ENCODE data around the gene CPOX.

CPOX gene

GRCh38 chr3:98540346-98540745 lies 53.1 kb downstream of the CPOX start:
- H3K4me3 ChIP-seq (ENCODE audit: low read depth, low read length), result no peak overlapping the region
- TF ChIP-seq CTCF (IDR thresholded peaks at IDR 0.05; ENCODE audit: borderline replicate concordance, insufficient read depth, low read depth, low read length), result no peak

- H3K4me3 ChIP-seq (ENCODE audit: low read depth, low read length), result peak overlapping the region; percentile 34
- no peak for TF ChIP-seq CTCF (IDR thresholded peaks at IDR 0.05; ENCODE audit: borderline replicate concordance, insufficient read depth, low read depth, low read length)
These were observed 56.9 kb downstream of the CPOX start for GRCh38 chr3:98536456-98537017.

GRCh38 chr3:98534734-98535133 lies 58.7 kb downstream of the CPOX start:
- H3K4me3 ChIP-seq (ENCODE audit: low read depth, low read length), result peak overlapping the region; percentile 82
- no peak for TF ChIP-seq CTCF (IDR thresholded peaks at IDR 0.05; ENCODE audit: borderline replicate concordance, insufficient read depth, low read depth, low read length)

GRCh38 chr3:98534168-98534567 lies 59.2 kb downstream of the CPOX start:
- no peak for TF ChIP-seq CTCF (IDR thresholded peaks at IDR 0.05; ENCODE audit: borderline replicate concordance, insufficient read depth, low read depth, low read length)
- H3K4me3 ChIP-seq (ENCODE audit: low read depth, low read length), result peak overlapping the region; percentile 82

GRCh38 chr3:98532709-98533571 lies 60.5 kb downstream of the CPOX start:
- no peak for TF ChIP-seq CTCF (IDR thresholded peaks at IDR 0.05; ENCODE audit: borderline replicate concordance, insufficient read depth, low read depth, low read length)
- H3K4me3 ChIP-seq (ENCODE audit: low read depth, low read length), result peak overlapping the region; percentile 82

GRCh38 chr3:98532275-98532637 lies 61.2 kb downstream of the CPOX start:
- no peak for TF ChIP-seq CTCF (IDR thresholded peaks at IDR 0.05; ENCODE audit: borderline replicate concordance, insufficient read depth, low read depth, low read length)
- H3K4me3 ChIP-seq (ENCODE audit: low read depth, low read length), result peak overlapping the region; percentile 82

Data from GM12875 (cell line).